ENCODE data around the gene ZNF333. TPM values are rescaled to one million over a fixed set of nuclear protein-coding genes. Genes with fewer than 3 reads are reported as not detected.

ZNF333 gene
- total and polyA plus RNA-seq, 2 of the 4 experiments (the other 2 are of a cell fraction): 9.8 to 15.1 TPM

- Histone ChIP-seq H3K14ac (replicated peaks; ENCODE audit: low read depth, low read length) (no peak overlapping the region), H2AK9ac (replicated peaks; ENCODE audit: low read depth, low read length, poor library complexity) (no peak overlapping the region), H2BK5ac (ENCODE audit: low read depth, low read length, poor library complexity, severe bottlenecking) (no peak overlapping the region), H3K4me1 (ENCODE audit: control insufficient read depth, insufficient read depth, low read length) (no peaks in the 10 kb centered on the region), H3K4ac (ENCODE audit: low read depth, low read length) (no peak overlapping the region), H3K9ac (ENCODE audit: low read depth, low read length) (no peak overlapping the region), H4K8ac (ENCODE audit: low read depth in 2 of 2, low read length in 2 of 2) (no peak overlapping the region), H3K27ac (ENCODE audit: insufficient read depth, low read length) (no peak overlapping the region), H3K9me1 (ENCODE audit: insufficient read depth, low read length) (no peaks in the 10 kb centered on the region), H3K9me3 (ENCODE audit: control insufficient read depth, insufficient read depth, low read length) (no peaks in the 10 kb centered on the region), H3K4me2 (ENCODE audit: low read depth, low read length) (no peak overlapping the region), H3K23ac (ENCODE audit: low read depth, low read length) (no peak overlapping the region), H3K27me3 (ENCODE audit: control insufficient read depth, insufficient read depth, low read length) (no peaks in the 10 kb centered on the region), H3K18ac (ENCODE audit: low read depth, low read length) (no peak overlapping the region), H4K91ac (ENCODE audit: insufficient read depth, low read depth, low read length) (no peak overlapping the region), H3K4me3 (ENCODE audit: insufficient read depth, low read depth, low read length) (no peak overlapping the region), H2AK5ac (ENCODE audit: low read depth, low read length) (no peak overlapping the region), H2BK15ac (ENCODE audit: low read depth, low read length) (no peak overlapping the region), H3K56ac (ENCODE audit: extremely low read depth, insufficient read depth, low read length) (no peak overlapping the region), H4K5ac (ENCODE audit: low read depth, low read length) (no peak overlapping the region), H2AFZ (replicated peaks; ENCODE audit: low read length, poor library complexity) (no peak overlapping the region), H2BK20ac (ENCODE audit: low read depth, low read length) (no peak overlapping the region), H4K20me1 (ENCODE audit: insufficient read depth, low read length) (no peaks in the 10 kb centered on the region), H2BK120ac (ENCODE audit: low read depth, low read length) (no peak overlapping the region), H3K79me1 (ENCODE audit: low read depth in 1 of 2, low read length in 2 of 2) (no peaks in the 10 kb centered on the region), H3K36me3 (ENCODE audit: control insufficient read depth, insufficient read depth, low read length) (no peaks in the 10 kb centered on the region)
- dilution Hi-C loops (cut with HindIII; ENCODE audit: low sequenced_read_pairs, unreplicated experiment) (no loop called here), intact Hi-C loops (cut with micrococcal nuclease) (no loop called here), in situ Hi-C loops (cut with MboI; ENCODE audit: low sequenced_read_pairs) (no loop called here)
- CTCF ChIA-PET: no interaction called here
- TF ChIP-seq NFE2L2 (IDR thresholded peaks at IDR 0.05; ENCODE audit: low read depth, low read length): no peak
- no peak for TF ChIP-seq BHLHE40 (IDR thresholded peaks at IDR 0.05; ENCODE audit: low read depth, low read length)
- no peak for TF ChIP-seq MAFK (IDR thresholded peaks at IDR 0.05; ENCODE audit: low read depth, low read length)
- no peak for TF ChIP-seq CHD1 (IDR thresholded peaks at IDR 0.05; ENCODE audit: low read depth, low read length)
- TF ChIP-seq RAD21 (IDR thresholded peaks at IDR 0.05; ENCODE audit: low read length): no peak
- TF ChIP-seq FOS (IDR thresholded peaks at IDR 0.05; ENCODE audit: low read depth, low read length): no peak
- no peak for TF ChIP-seq RFX5 (IDR thresholded peaks at IDR 0.05; ENCODE audit: low read depth, low read length)
- TF ChIP-seq POLR2A (IDR thresholded peaks at IDR 0.05; ENCODE audit: low read depth, low read length): no peak
- no peak for TF ChIP-seq SMC3 (IDR thresholded peaks at IDR 0.05; ENCODE audit: low read depth, low read length)
- TF ChIP-seq USF2 (IDR thresholded peaks at IDR 0.05; ENCODE audit: low read depth, low read length): no peak
- TF ChIP-seq, protein P1, sequence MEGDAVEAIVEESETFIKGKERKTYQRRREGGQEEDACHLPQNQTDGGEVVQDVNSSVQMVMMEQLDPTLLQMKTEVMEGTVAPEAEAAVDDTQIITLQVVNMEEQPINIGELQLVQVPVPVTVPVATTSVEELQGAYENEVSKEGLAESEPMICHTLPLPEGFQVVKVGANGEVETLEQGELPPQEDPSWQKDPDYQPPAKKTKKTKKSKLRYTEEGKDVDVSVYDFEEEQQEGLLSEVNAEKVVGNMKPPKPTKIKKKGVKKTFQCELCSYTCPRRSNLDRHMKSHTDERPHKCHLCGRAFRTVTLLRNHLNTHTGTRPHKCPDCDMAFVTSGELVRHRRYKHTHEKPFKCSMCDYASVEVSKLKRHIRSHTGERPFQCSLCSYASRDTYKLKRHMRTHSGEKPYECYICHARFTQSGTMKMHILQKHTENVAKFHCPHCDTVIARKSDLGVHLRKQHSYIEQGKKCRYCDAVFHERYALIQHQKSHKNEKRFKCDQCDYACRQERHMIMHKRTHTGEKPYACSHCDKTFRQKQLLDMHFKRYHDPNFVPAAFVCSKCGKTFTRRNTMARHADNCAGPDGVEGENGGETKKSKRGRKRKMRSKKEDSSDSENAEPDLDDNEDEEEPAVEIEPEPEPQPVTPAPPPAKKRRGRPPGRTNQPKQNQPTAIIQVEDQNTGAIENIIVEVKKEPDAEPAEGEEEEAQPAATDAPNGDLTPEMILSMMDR (conservative IDR thresholded peaks at IDR 0.05; ENCODE audit: low read depth, low read length): no peak
- no peak for TF ChIP-seq CEBPB (IDR thresholded peaks at IDR 0.05; ENCODE audit: low read depth, low read length)
- TF ChIP-seq MAZ (IDR thresholded peaks at IDR 0.05; ENCODE audit: borderline replicate concordance, low read depth, low read length): no peak
- TF ChIP-seq MXI1 (IDR thresholded peaks at IDR 0.05; ENCODE audit: borderline replicate concordance, low read depth, low read length): no peak
- BruUV-seq (replicated peaks): no TSS peak
- POLR2A ChIA-PET (ENCODE audit: unreplicated experiment): no interaction called here
- DNase-seq (no peak), ATAC-seq (ENCODE audit: low read depth) (no peak)
- WGBS, 2 experiments (ENCODE audit: extremely low coverage in 2 of 2, insufficient read length in 1 of 2): no CpG with 5 or more reads among the region's 1 CpG
Measured at GRCh38 chr19:14673088-14673487, 16.8 kb upstream of the ZNF333 start.

Data from IMR-90 (cell line).